ENCODE data around the gene DNAH7.

DNAH7 gene

DNA sequence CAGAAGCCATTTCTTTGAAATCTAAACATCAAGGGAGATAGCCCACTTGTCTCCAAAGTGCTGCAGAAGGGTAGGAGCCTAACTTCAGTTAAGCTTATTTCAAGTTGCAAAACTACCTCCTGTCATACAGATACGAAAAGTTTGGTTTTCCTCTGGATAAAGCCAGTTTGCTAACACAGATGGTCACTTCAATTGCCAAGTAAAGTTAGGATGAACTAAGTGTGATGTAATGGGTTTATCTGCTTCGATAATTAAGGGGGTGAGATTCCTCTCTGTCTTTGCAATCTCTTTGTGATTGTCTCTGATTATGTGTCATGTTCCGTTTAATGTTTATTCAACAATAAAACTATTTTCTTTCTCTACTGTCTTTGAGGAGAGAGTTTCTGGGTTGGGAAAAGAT, 255.2 kb downstream of the DNAH7 start:
- no peak for DNase-seq (ENCODE audit: low read depth in 2 of 2)

DNA sequence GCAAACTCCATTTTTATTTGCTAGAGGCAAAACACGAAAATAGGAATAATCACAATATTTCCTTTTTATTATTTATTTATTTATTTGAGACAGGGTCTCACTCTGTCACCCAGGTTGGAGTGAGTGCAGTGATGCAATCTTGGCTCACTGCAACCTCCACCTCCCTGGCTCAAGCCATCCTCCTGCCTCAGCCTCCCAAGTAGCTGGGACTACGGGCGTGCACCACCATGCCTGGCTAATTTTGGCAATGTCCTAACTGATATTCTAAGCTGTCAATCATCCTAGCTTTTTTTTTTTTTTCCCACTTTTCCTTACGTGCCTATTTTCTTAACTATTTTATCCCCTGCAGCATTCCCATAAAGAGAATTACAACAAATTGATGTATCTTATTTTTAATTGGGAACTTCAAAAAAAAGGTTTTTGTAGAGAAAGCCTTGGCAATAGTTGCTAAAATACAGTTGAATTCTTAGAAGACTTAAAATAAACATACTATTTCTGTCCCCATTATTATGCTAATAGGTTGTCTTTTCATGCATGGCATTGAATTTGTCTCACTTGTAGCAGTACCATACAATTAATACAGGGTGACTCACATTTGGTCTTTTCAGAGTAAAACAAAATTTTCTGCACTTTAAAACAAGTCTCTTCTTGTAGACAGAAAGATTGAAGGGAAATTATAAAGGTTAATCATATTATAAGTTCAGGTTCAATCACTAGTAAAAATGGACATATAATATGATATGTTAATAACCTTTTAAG, 258.1 kb downstream of the DNAH7 start:
- no peak for DNase-seq (ENCODE audit: low read depth in 2 of 2)

DNA sequence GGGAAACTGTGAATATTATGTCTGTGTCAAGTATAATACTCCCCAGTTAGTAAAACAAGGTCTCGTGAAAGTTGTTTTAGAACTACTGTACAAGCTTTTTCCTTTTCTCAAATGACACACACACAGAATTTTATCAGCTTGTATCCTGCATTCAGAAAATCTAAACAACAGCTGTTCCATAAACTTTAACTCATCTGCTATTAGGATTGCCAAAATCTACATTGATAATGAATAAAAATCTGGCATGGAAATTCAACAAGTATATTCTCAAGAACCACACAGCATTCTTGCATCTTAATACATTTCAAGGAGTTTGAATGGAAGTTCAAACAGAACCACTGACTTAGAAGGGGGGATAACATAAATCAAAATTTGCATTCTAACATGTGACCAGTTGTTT, 260.4 kb downstream of the DNAH7 start:
- no peak for DNase-seq (ENCODE audit: low read depth in 2 of 2)

- no peak for DNase-seq (ENCODE audit: low read depth in 2 of 2)
These were observed 263.2 kb downstream of the DNAH7 start for GRCh38 chr2:195805283-195805976.

GRCh38 chr2:195795879-195796278, 272.8 kb downstream of the DNAH7 start:
- no peak for DNase-seq (ENCODE audit: low read depth in 2 of 2)

- no peak for DNase-seq (ENCODE audit: low read depth in 2 of 2)
These were observed 274.8 kb downstream of the DNAH7 start for GRCh38 chr2:195793881-195794280.

- no peak for DNase-seq (ENCODE audit: low read depth in 2 of 2)
These were observed 286.5 kb downstream of the DNAH7 start for GRCh38 chr2:195782156-195782555.

GRCh38 chr2:195779491-195779890, 289.1 kb downstream of the DNAH7 start:
- no peak for DNase-seq (ENCODE audit: low read depth in 2 of 2)

GRCh38 chr2:195769975-195770374, 298.7 kb downstream of the DNAH7 start:
- DNase-seq (ENCODE audit: low read depth in 2 of 2): no peak

GRCh38 chr2:195768431-195768830, 300.2 kb downstream of the DNAH7 start:
- no peak for DNase-seq (ENCODE audit: low read depth in 2 of 2)

DNA sequence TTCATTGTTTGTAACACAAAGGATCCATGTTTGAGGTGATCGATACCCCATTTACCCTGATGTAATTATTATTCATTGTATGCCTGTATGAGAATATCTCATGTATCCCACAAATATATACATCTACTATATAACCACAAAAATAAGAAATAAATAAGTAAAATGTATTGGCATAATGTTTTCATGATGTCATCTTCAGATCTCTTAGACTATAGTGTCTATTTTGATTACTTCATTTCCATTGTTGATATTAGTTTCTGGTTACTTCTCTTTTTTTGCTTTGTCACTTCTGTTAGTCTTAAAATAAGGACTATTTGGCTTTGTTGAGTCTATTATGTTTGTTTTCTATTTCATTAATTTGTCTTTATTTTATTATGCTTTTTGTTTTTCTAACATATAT, 301.9 kb downstream of the DNAH7 start:
- no peak for DNase-seq (ENCODE audit: low read depth in 2 of 2)

DNA sequence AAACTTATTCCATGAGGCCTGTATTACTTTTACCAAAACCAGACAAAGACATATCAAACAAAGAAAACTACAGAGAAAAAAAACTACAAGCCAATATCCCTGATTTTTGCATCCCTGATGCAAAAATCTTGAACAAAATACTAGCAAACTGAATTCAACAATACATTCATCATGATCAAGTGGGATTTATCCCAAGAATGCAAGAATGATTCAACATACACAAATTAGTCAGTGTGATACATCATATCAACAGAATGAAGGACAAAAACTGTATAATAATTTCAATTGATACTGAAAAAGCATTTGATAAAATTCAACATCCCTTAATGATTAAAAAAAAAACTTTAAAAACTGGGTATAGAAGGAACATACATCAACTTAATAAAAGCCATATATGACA, 304.8 kb downstream of the DNAH7 start:
- DNase-seq (ENCODE audit: low read depth in 2 of 2): no peak

GRCh38 chr2:195759877-195760276, 308.8 kb downstream of the DNAH7 start:
- no peak for DNase-seq (ENCODE audit: low read depth in 2 of 2)

DNA sequence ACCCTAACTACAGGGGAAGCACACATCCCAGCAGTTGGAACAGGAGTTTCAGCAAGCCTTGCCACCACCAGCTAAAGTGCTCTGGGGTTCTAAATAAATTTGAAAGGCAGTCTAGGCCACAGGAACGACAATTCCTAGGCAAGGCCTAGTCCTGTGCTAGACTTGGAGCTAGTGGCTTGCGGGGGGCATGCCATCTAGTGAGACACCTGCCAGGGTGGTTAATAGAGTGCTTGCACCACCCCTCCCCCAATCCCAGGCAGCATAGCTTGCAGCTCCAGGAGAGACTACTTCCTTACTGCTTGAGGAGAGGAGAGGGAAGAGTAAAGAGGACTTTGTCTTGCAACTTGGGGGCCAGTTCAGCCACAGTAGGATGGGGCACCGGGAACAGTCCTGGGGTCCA, 309.8 kb downstream of the DNAH7 start:
- DNase-seq (ENCODE audit: low read depth in 2 of 2): no peak

GRCh38 chr2:195756218-195756942, 312.3 kb downstream of the DNAH7 start:
- no peak for DNase-seq (ENCODE audit: low read depth in 2 of 2)

DNA sequence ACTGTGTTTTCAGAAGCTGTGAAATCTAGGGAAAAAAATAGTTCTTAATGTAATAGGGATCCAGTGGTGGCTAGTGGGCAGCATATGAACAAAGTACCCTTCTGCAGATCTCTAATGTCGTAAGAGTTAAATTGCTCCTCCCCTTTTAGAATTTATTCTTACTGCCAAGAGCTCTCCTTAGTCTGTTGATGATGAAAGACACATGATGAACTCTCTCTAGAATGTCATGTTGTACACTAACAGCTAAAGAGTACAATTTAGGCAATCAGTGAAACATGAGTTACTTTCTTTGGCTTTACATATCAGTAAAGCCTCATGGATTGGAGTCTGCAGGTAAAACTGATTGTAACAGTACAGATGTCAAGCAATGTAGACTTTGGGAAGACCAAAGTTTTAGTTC, 327.4 kb downstream of the DNAH7 start:
- DNase-seq (ENCODE audit: low read depth in 2 of 2): no peak

DNA sequence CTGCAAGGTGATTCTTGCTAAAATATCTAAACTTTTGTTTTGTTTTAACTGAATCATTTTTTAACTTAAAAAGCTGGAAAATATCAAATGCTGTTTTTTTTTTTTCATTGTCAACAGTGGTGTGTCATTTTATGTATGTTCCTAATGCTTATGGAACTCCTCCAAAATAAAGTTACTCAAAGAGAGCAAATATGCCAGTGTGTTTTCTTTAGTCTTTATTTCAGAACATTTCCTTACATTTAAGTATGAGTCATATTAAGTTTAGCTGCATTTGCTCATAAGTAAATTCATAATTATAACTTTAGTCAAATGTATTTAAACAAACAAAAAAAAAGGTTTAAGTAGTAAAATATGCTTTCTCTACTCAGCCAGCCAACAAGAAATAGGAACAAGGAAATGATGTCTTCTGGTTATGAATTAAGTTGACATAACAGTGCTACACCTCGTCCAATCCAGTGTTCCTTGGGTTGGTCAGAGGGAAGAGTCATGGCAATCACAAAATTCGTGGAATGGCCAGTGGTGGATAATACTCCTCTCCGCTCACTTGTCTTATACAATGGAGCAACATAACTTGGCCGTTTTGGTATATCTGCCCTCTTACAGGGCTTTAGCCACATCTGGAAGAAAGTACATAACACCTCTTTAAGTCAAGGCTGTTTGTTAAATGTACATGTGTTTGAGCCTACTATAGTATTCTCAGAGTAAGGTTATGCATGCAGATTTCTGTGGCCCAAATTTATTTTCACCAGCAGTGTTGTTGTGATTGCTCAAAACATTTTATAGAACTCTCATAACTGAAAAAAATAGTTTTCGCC, 330.9 kb downstream of the DNAH7 start:
- DNase-seq (ENCODE audit: low read depth in 2 of 2): no peak

DNA sequence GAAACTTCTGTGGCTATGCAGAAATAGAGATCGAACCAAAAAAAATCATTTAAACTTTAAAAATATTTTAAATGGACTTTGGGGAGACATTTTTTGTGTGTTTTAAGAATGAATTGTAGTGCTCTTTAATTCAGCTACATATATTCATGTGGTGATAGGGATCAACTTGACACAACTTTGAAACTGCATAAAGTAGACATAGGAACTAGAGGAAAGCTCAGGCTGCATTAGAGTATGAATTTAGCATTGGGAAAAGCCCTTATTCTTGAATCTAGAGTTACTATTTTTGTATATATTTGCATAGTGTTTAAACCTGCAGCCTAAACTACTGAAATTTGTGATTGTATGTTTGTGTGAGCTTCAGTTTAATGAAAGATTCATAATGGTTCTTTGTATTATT, 333.3 kb downstream of the DNAH7 start:
- DNase-seq (ENCODE audit: low read depth in 2 of 2): no peak

DNA sequence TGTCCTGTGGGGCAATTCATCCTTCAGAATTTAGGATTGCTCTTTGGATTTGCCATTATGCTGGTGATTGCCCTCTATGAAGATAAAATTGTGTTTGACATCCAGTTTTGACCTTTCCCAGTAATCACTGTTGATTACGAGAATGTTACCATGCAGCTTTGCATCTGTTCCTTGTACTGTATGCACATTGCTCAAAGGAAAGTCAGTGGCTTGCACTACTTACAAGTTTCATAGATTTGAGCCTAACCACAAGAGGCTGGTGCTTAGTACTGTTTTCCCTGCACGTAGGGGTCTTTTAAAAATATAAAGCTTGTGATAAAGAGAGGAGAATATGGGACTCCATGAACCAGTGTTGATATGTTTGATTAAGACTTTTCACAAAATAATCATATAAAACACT, 333.7 kb downstream of the DNAH7 start:
- DNase-seq (ENCODE audit: low read depth in 2 of 2): no peak

- DNase-seq (ENCODE audit: low read depth in 2 of 2): no peak
These were observed 334.2 kb downstream of the DNAH7 start for GRCh38 chr2:195734395-195734794.

DNA sequence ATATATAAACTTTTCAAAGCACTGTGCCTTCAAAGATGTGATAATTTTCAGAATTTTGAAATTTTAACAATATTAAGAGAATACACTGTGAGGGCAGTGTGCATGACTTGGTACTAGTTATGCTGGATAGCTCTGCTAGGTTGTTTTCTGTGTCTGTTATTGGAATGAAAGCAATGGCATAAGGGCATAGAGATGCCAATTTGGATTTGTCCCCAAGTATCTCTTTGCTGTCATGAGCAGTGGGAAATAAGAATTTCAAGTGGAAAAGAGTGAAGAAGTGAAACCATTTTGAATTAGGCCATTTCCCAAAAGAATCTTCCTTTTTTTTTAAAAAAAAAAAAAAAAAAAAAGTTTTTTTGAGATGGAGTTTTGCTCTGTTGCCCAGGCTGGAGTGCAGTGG, 334.8 kb downstream of the DNAH7 start:
- no peak for DNase-seq (ENCODE audit: low read depth in 2 of 2)

DNA sequence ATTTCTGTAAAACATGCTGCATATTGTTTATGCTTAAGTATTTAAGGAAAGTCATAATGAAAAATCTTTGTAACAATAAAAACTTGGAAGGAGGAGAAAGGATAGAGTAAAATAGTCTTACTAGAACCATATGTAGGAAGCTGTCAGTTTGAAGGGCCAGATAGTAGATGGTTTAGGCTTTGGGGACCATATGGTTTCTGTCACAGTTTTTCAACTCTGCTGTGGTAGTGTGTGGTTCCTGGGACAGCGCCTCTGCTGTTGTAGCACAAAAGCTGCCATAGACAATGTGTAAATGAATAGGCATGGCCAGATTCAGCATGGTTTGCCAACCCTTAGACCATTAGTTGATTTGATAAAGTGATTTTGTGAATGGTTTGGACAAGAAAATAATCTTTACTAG, 336.1 kb downstream of the DNAH7 start:
- no peak for DNase-seq (ENCODE audit: low read depth in 2 of 2)
